ENCODE results near the gene ZKSCAN8.

DNA sequence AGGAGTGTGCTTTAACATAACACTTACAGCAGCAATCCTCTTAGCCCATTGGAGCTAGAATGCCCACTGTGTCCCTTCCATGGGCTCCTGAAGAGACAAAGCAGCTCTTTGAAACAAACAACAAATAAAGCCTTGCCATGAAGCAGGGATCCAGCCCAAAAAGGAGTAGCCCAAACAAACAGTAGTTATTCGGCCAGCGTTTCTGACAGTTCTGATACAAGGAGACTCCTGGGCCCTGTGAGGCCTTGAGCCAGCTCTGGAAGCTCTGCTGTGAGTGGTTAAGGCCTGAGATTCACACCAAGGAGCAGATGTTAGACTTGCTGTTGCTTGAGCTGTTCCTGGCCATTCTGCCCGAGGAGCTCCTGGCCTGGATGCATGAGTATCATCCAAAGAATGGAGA, 34.2 kb upstream of the ZKSCAN8 start:
- TF ChIP-seq, protein P1, sequence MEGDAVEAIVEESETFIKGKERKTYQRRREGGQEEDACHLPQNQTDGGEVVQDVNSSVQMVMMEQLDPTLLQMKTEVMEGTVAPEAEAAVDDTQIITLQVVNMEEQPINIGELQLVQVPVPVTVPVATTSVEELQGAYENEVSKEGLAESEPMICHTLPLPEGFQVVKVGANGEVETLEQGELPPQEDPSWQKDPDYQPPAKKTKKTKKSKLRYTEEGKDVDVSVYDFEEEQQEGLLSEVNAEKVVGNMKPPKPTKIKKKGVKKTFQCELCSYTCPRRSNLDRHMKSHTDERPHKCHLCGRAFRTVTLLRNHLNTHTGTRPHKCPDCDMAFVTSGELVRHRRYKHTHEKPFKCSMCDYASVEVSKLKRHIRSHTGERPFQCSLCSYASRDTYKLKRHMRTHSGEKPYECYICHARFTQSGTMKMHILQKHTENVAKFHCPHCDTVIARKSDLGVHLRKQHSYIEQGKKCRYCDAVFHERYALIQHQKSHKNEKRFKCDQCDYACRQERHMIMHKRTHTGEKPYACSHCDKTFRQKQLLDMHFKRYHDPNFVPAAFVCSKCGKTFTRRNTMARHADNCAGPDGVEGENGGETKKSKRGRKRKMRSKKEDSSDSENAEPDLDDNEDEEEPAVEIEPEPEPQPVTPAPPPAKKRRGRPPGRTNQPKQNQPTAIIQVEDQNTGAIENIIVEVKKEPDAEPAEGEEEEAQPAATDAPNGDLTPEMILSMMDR (IDR thresholded peaks at IDR 0.05), result no peak
- TF ChIP-seq POLR2A (IDR thresholded peaks at IDR 0.05), result no peak
